Fibroblast of the aortic adventitia (primary cell): ENCODE results near the gene LTBP1. TPM values are rescaled to one million over a fixed set of nuclear protein-coding genes. Genes with fewer than 3 reads are reported as not detected.
A peak's percentile ranks its signal among the peaks of the same experiment; 100 is the strongest.

Experiments
- DNase-seq: peaks from one replicate; pipeline ENCODE4 v3.0.0-alpha.2; 2010; ENCODE audit warnings: low read depth
- H3K4me3 ChIP-seq: 2 replicates; pipeline ENCODE4 v1.5.1; 2011; ENCODE audit warnings: low read depth, mild to moderate bottlenecking, control low read depth, low read length, moderate library complexity
- CTCF ChIP-seq: IDR thresholded peaks from 2 replicates; pipeline ENCODE4 v1.5.1; 2011; ENCODE audit warnings: mild to moderate bottlenecking, low read length, control low read depth, inconsistent platforms; ENCODE audit not compliant: insufficient read depth
- total RNA-seq: library from RNA; depleted of rRNA; stranded (reverse); fragments of >200 nt; gene quantifications from 2 replicates; pipeline ENCODE4 v1.2.3, GENCODE V29; 2012; ENCODE audit warnings: low replicate concordance

The LTBP1 gene
- total RNA-seq, 1 donor, result 947 TPM

- H3K4me3 ChIP-seq, result no peak overlapping the region
- TF ChIP-seq CTCF, result no peak
- DNase-seq, result no peak
Measured at GRCh38 chr2:33038230-33038629, 91.5 kb downstream of the LTBP1 start.

GRCh38 chr2:33038799-33039198 is 92.0 kb downstream of the LTBP1 start:
- no peak for TF ChIP-seq CTCF
- no peak overlapping the region for H3K4me3 ChIP-seq
- no peak for DNase-seq

- no peak for TF ChIP-seq CTCF
- DNase-seq, result no peak
- H3K4me3 ChIP-seq, result no peak overlapping the region
Measured at GRCh38 chr2:33040541-33040940, 93.8 kb downstream of the LTBP1 start.

- TF ChIP-seq CTCF, result no peak
- H3K4me3 ChIP-seq, result no peak overlapping the region
- DNase-seq, result no peak
Measured at GRCh38 chr2:33042265-33042664, 95.5 kb downstream of the LTBP1 start.

GRCh38 chr2:33042819-33043218 is 96.1 kb downstream of the LTBP1 start:
- no peak overlapping the region for H3K4me3 ChIP-seq
- no peak for DNase-seq
- TF ChIP-seq CTCF, result no peak

GRCh38 chr2:33047939-33048338 is 101.2 kb downstream of the LTBP1 start:
- no peak for DNase-seq
- H3K4me3 ChIP-seq, result no peak overlapping the region
- TF ChIP-seq CTCF, result no peak

GRCh38 chr2:33051586-33052360 is 105.0 kb downstream of the LTBP1 start:
- TF ChIP-seq CTCF, result no peak
- DNase-seq, result peak; percentile 88
- no peak overlapping the region for H3K4me3 ChIP-seq
